ENCODE measurements around the gene PEMT.

DNA sequence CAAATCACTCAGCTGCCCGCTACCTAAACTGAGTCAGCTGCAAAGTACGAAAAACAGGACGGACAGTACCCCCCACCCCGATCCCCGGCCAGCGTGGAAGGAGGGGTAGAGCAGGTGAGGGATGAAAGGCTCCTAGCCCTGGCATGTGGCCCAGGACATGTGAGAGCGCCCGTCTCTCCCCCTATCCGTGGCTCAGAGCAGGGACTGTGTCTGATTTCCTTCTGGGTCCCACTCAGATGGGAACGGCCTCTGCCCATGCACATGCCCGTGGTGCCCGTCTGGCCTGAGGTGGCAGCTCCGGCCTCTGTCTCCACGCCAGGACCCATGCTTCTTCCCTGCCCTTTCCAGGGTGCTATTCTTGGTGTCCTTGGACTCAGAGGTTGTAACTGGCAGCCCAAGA, 65.1 kb downstream of the PEMT start:
- TF ChIP-seq, protein P1, sequence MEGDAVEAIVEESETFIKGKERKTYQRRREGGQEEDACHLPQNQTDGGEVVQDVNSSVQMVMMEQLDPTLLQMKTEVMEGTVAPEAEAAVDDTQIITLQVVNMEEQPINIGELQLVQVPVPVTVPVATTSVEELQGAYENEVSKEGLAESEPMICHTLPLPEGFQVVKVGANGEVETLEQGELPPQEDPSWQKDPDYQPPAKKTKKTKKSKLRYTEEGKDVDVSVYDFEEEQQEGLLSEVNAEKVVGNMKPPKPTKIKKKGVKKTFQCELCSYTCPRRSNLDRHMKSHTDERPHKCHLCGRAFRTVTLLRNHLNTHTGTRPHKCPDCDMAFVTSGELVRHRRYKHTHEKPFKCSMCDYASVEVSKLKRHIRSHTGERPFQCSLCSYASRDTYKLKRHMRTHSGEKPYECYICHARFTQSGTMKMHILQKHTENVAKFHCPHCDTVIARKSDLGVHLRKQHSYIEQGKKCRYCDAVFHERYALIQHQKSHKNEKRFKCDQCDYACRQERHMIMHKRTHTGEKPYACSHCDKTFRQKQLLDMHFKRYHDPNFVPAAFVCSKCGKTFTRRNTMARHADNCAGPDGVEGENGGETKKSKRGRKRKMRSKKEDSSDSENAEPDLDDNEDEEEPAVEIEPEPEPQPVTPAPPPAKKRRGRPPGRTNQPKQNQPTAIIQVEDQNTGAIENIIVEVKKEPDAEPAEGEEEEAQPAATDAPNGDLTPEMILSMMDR (IDR thresholded peaks at IDR 0.05) = no peak
- TF ChIP-seq EZH2 (IDR thresholded peaks at IDR 0.05; ENCODE audit: borderline replicate concordance, insufficient read depth, low read depth, low read length, poor library complexity, severe bottlenecking) = no peak
